SH-SY5Y (cell line): ENCODE measurements around the gene NKAIN2.

Experiments
- GATA2 ChIP-seq: IDR thresholded peaks from 2 replicates; pipeline ENCODE4 v1.6.1; 2011; ENCODE audit warnings: mild to moderate bottlenecking, low read depth, low read length
- GATA3 ChIP-seq: IDR thresholded peaks from 2 replicates; pipeline ENCODE4 v1.6.1; 2011; ENCODE audit warnings: low read depth, mild to moderate bottlenecking, low read length, moderate library complexity

DNA sequence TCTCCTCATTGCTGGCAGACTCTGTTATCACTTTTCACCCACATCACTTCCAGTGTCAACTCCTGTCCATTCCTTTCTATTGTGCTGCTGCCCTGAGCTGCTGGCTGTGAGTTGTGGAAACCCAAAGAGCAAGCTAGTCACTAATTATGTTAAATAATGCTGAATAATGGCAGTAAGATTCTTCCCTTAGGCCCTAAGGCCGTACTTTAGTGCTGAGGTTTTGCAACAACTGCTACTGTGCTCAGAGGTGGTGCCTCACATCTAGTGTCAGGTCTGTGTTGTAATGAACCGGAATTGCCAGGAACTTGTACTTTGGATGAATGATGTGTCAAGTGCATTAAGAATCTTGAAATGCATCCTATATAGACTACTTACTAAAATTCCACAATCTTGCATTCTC lies 786.3 kb downstream of the NKAIN2 start:
- no peak for TF ChIP-seq GATA2
- TF ChIP-seq GATA3: no peak
